ENCODE results near the gene MACF1. TPM values are rescaled to one million over a fixed set of nuclear protein-coding genes. Genes with fewer than 3 reads are reported as not detected.
"Not testable (repeated sequence)": the region's sequence is repeated elsewhere in the genome, so short reads cannot be mapped to it uniquely, and the experiment has no call there.

MACF1 gene
- total RNA-seq, 1 donor: 554 TPM

DNA sequence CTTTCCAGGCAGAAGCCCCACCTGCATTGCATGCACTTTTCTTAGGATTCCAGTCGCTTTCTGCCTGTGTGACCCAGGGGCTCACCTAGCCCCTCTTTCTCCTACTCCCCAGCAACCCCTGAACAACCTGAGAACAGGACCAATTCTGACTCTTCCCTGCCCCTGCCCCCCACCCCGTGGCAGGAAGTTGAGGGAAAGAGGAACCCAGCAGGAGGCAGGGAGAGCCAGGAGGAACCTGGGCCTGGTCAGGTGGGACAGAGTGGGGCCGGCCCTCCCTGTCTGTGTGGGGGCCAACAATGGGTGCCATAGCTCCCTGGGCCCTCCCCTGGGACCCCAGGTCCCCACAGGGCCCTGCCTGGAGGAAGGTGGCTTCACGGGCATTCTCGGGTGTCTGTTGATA is 293.1 kb downstream of the MACF1 start:
- DNase-seq (ENCODE audit: low read depth): no peak
- TF ChIP-seq, protein P1, sequence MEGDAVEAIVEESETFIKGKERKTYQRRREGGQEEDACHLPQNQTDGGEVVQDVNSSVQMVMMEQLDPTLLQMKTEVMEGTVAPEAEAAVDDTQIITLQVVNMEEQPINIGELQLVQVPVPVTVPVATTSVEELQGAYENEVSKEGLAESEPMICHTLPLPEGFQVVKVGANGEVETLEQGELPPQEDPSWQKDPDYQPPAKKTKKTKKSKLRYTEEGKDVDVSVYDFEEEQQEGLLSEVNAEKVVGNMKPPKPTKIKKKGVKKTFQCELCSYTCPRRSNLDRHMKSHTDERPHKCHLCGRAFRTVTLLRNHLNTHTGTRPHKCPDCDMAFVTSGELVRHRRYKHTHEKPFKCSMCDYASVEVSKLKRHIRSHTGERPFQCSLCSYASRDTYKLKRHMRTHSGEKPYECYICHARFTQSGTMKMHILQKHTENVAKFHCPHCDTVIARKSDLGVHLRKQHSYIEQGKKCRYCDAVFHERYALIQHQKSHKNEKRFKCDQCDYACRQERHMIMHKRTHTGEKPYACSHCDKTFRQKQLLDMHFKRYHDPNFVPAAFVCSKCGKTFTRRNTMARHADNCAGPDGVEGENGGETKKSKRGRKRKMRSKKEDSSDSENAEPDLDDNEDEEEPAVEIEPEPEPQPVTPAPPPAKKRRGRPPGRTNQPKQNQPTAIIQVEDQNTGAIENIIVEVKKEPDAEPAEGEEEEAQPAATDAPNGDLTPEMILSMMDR (IDR thresholded peaks at IDR 0.05; ENCODE audit: insufficient read depth, low read depth, low read length): no peak
- H3K4me3 ChIP-seq (ENCODE audit: low read depth, low read length): no peak overlapping the region

DNA sequence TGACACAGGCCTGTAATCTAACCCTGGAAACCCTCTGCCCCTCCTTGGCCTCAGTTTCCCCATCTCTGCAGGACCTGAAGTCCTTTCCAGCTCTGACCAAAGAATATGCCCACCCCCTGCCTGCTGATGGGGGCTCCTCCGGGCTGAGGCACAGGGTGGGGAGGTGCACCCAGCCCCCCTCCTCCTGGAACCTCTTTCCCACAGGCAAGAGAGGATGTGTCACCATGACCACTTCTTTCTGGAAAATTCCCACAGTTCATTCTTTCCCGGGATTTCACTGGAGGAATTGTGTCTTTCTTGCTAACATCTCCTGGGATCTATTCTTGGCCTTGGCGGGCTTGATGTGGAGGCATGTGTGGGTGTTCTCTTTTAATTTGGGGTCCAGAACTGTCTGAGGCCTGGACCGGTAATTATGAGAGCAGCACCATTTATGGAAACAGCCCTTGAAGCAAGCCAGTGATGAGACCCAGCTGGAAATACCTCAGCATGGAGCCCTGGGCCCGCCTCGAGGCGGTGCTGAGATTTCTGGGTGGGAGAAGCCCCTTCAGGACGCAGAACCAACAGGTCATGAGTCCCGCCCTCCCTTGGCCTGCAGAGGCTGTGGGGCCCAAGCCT is 293.7 kb downstream of the MACF1 start:
- DNase-seq (ENCODE audit: low read depth); H3K4me3 ChIP-seq (ENCODE audit: low read depth, low read length): not testable (repeated sequence)

DNA sequence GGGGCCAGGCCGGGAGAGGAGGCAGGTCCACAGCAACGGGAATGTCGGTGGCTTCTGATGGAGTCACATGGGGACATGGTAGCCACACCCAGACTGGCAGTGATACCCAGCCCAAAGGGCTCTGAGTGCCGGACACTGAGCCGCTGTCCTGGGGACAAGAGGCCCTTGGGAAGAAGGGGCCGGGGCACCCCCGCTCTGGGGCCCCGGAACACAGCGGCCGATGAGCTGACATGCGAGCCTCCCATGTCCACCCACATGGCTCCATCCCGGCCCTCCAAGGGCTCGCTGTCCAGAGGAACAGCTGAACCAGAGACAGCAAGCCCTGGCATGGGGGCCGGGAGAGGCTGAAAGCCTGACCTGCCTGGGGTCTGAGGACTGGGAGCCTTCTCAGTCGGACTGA is 294.3 kb downstream of the MACF1 start:
- DNase-seq (ENCODE audit: low read depth); H3K4me3 ChIP-seq (ENCODE audit: low read depth, low read length): not testable (repeated sequence)

DNA sequence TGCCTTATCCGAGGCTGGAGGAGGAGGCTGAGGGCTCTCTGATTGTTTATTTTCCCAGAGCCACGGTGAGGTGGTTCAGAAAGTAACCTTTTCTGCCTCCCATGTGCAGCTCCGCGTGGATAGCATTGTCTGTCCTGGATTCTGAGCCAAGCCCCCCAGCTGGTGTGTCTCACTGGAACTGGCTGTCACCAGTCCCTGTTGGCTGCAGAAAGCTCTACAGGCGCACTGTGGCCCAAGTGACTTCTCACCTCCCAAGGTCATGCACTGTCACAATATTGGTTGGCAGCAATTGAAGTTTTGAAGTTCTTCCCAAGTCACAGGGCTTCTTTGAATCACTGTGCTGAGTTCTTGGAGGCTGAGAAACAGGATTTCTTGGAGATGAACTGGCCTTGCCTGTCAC is 295.2 kb downstream of the MACF1 start:
- no peak for DNase-seq (ENCODE audit: low read depth)
- TF ChIP-seq, protein P1 (IDR thresholded peaks at IDR 0.05; ENCODE audit: insufficient read depth, low read depth, low read length): no peak

GRCh38 chr1:39500862-39501389 is 296.4 kb downstream of the MACF1 start:
- no peak for DNase-seq (ENCODE audit: low read depth)
- H3K4me3 ChIP-seq (ENCODE audit: low read depth, low read length): no peak overlapping the region
- TF ChIP-seq, protein P1 (IDR thresholded peaks at IDR 0.05; ENCODE audit: insufficient read depth, low read depth, low read length): no peak

More for the DNA sequence above, 295.2 kb downstream of the MACF1 start:
- no peak overlapping the region for H3K4me3 ChIP-seq (ENCODE audit: low read depth, low read length)

DNA sequence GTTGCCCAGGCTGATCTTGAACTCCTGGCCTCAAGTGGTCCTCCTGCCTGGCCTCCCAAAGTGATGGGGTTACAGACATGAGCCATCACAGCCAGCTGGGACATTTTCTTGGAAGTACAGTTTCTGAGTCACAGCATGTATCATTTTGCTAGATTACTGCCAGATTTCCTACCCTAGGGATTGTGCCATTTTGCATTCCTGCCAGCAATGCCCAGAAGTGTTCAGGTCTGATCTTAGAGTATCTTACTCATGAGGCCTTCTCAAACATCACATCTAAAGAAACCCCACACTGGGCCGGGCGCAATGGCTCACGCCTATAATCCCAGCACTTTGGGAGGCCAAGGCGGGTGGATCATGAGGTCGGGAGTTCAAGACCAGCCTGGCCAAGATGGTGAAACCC is 297.2 kb downstream of the MACF1 start:
- DNase-seq (ENCODE audit: low read depth): no peak
- H3K4me3 ChIP-seq (ENCODE audit: low read depth, low read length): no peak overlapping the region
- TF ChIP-seq, protein P1 (IDR thresholded peaks at IDR 0.05; ENCODE audit: insufficient read depth, low read depth, low read length): no peak

DNA sequence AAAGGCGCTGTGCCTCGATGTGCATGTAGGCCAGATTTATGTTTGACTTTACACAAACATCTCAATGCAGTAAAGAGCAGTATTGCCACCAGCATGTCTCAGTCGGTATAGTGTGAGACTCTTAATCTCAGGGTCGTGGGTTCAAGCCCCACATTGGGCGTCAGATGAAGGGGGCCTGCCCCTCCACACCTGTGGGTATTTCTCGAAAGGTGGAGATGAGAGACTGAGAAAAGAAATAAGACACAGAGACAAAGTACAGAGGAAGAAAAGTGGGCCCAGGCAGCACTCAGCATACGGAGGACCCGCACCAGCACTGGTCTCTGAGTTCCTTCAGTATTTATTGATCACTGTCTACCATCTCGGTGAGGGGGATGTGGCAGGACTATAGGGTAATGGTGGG is 299.9 kb downstream of the MACF1 start:
- not testable (repeated sequence) for H3K4me3 ChIP-seq (ENCODE audit: low read depth, low read length); DNase-seq (ENCODE audit: low read depth)

DNA sequence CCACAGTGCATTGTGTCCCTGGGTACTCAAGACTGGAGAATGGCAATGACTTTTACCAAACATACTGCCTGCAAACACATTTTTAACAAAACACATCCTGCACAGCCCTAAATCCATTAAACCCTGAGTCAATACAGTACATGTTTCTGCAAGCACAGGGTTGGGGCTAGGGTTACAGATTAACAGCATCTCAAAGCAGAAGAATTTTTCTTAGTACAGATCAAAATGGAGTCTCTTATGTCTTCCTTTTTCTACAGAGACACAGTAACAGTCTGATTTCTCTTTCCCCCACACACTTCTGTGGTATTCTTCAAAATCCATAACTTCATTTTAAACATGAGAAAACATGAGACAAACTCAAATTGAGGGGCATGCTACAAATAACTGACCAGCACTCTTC is 300.8 kb downstream of the MACF1 start:
- TF ChIP-seq, protein P1 (IDR thresholded peaks at IDR 0.05; ENCODE audit: insufficient read depth, low read depth, low read length): no peak

More for the DNA sequence above, 300.8 kb downstream of the MACF1 start:
- DNase-seq (ENCODE audit: low read depth): no peak
- H3K4me3 ChIP-seq (ENCODE audit: low read depth, low read length): no peak overlapping the region
